ENCODE data around the gene DNAJB14. TPM values are rescaled to one million over a fixed set of nuclear protein-coding genes. Genes with fewer than 3 reads are reported as not detected.

DNAJB14 gene
- 18.7 and 30.4 TPM in 2 replicates for total RNA-seq (ENCODE audit: low replicate concordance)

DNA sequence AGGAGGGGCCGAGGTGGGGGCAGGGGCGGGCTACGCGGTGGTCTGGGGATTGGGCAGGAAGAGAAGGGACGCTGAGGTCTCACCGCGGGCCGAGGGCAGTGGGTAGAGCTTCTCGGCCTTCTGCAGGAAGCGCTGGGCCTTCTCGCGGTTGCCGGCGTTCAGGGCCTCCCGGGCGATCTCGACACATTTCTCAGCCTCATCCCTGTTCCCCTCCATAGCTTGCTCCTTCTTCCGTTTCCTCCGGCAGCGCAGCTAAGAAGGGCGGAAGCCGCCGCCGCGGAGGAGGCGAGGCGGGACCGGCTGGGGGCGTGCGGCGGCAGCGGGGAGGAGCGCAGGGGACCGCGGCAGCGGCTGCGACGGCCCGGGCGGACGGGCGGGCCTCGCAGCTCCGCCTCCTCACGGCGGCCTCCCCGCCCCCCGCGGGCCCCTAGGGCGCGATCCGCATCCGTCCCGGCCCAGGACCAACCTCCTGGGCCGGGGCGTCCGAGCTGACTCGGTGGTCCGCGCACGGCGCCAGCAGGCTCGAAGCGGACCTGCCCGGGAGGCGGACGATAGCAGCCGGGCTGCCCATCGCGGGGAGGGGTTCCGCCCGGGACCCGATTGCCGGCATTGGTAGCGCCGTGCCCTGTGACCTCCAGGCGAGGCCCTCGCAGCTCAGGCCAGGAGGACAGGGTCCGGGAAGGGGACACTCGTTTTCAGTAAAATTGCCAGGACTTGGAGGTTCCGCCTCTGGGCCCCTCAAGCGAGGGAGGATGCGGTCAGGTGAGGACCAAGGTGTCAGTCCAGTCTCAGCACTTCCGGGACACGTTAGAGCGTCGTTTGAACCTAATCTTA is at the start of gene DNAJB14:
TSS of gene DNAJB14 (minus strand) at position 263 of the 834 bp plus-strand sequence. CDS start at position 216, 47 bp downstream.

DNA sequence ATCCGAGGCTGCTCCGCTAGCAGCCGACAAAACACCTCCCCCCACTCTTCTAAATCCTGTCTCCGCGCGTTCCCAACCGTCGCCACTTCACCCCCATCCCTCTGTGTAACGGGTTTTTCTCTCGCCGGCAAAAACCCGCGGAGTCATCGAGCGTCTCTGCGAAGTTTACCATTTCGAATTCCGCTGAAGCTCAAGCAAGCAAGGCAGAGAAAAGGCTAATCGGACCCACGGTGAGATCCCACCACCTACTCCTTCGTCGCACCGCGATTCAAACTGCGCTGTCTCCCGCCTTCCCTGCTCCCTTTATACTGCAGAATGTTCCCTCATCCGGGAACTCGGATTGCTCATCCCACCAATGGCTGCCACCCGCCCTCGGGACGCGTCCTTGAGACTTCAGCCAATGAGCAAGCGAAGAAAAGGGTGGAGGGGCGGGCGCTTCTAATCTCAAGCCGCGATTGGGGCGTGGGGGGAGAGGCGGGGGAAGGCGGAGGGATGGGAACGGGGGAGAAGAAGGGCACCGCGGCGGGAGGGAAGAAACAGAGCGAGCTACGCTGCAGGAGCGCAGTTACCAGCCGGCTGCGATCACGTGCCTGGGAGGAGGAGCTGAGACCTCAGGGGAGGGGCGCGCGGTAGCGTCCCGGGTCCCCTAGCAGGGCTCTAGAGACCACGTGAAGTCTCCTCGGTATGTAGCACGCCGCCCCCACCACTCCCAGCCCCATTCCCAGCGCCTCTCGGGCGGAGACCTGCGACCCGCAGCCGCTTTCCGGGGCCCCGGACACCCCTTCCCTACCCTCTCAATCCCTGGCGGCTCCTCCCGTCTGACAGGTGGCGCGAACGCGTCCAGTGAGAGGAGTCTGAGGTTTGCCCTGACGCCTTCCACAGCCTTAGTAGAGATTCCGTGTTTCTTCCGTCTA is 3.8 kb upstream of the DNAJB14 start, which contains the start of gene H2AZ1:
TSS of gene H2AZ1 (minus strand) at position 277 of the 914 bp plus-strand sequence. CDS start at position 172, 105 bp downstream.

DNA sequence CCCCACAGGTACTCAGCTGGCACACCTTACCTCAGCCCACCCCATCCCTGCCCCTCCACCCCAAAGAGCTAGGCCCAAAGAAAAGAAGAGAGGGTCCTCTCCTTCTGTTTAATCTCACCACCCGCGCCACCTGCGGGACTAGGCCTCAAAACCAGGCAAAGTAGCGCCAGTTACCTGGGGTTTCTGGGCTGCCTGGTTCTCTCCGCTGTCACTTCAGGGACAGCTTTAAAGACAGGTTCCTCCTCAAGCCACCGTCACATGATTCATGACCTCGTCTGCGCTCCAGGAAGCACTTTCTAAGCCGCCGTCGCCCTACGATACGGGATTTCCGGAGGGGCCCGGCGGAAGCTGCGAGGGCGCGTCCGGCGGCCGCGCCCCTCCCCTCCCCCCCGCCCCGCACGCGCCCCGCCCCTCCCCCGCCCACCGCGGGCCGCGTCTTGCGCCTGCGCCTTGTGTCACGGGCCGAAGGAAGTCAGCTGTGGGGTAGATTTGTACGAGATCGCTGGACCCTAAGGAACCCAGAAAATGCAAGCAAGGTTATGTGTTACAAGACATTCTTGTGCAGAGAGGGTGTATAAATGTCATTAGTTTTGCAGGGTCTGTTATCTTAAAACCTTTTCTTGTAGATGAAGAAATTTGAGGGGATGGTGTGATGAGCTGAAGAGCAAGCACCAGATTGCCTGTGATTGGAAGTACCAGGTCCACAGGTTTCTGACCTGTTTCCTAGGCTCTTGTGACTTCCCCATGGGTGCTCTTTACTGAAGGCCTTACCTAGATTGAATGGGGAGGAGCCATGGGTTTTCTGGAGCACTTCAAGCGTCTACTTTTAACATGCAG is 52.0 kb downstream of the DNAJB14 start, which contains the start of gene LAMTOR3:
TSS of gene LAMTOR3 (minus strand) at position 267 of the 837 bp plus-strand sequence. CDS start 464 bp downstream, outside the sequence.

Other genes starting within 250 kb of the DNAJB14 start
- gene DAPP1, start 129.8 kb downstream of the DNAJB14 start, total RNA-seq (ENCODE audit: low replicate concordance), result 0.59 TPM in 1 of 2 replicates, not detected in the other
- 18.0 and 23.1 TPM in 2 replicates for gene LAMTOR3, start 52.2 kb downstream of the DNAJB14 start, total RNA-seq (ENCODE audit: low replicate concordance)
- 78.4 and 194 TPM in 2 replicates for gene H2AZ1, start 3.7 kb upstream of the DNAJB14 start, total RNA-seq (ENCODE audit: low replicate concordance)
- gene DDIT4L, start 243.8 kb upstream of the DNAJB14 start, total RNA-seq (ENCODE audit: low replicate concordance), result 1.1 and 2.7 TPM in 2 replicates